Osteoblast (primary cell): ENCODE measurements around the gene CFAP77. TPM values are rescaled to one million over a fixed set of nuclear protein-coding genes. Genes with fewer than 3 reads are reported as not detected.

ENCODE experiments used
- DNase-seq: peaks from one replicate; pipeline ENCODE4 v3.0.0; 2011; ENCODE audit warnings: low spot score, mixed read lengths; ENCODE audit not compliant: insufficient read length; ENCODE audit errors: missing footprints
- H2AFZ ChIP-seq: 2 replicates; pipeline ENCODE4 v1.6.0; 2011; ENCODE audit warnings: mild to moderate bottlenecking, low read length
- H3K27ac ChIP-seq: 2 replicates; pipeline ENCODE4 v1.5.1; 2011; ENCODE audit warnings: mild to moderate bottlenecking, low read depth, low read length, moderate library complexity
- H3K27me3 ChIP-seq: 2 replicates; pipeline ENCODE4 v1.6.0; 2012; ENCODE audit warnings: mild to moderate bottlenecking, control low read depth, inconsistent platforms, low read length, moderate library complexity; ENCODE audit not compliant: insufficient read depth
- H3K36me3 ChIP-seq: 2 replicates; pipeline ENCODE4 v1.5.1; 2011; ENCODE audit warnings: mild to moderate bottlenecking, low read length, control low read depth, moderate library complexity; ENCODE audit not compliant: insufficient read depth
- H3K4me1 ChIP-seq: 2 replicates; pipeline ENCODE4 v1.5.1; 2011; ENCODE audit warnings: mild to moderate bottlenecking, low read length, control low read depth, moderate library complexity; ENCODE audit not compliant: insufficient read depth
- H3K4me2 ChIP-seq: 2 replicates; pipeline ENCODE4 v1.6.0; 2011; ENCODE audit warnings: mild to moderate bottlenecking, low read length; ENCODE audit not compliant: insufficient read depth
- H3K4me3 ChIP-seq: fragments of 200-600 bp; sonication (generic); 3 replicates; pipeline ENCODE4 v1.5.1; 2012; ENCODE audit warnings: mild to moderate bottlenecking, low read length, inconsistent platforms; ENCODE audit not compliant: insufficient read depth
- H3K79me2 ChIP-seq: 2 replicates; pipeline ENCODE4 v1.6.0; 2012; ENCODE audit warnings: mild to moderate bottlenecking, low read length, control low read depth, inconsistent platforms; ENCODE audit not compliant: insufficient read depth
- H3K9me3 ChIP-seq: 2 replicates; pipeline ENCODE4 v1.5.1; 2011; ENCODE audit warnings: low read depth, low read length, control low read depth
- H4K20me1 ChIP-seq: 2 replicates; pipeline ENCODE4 v1.6.0; 2012; ENCODE audit warnings: mild to moderate bottlenecking, low read length, control low read depth; ENCODE audit not compliant: insufficient read depth
- total RNA-seq: library from RNA; depleted of rRNA; stranded (reverse); fragments of >200 nt; gene quantifications from 2 replicates; pipeline ENCODE4 v1.2.3, GENCODE V29; 2012
- TF ChIP-seq, protein P1 (sequence below): IDR thresholded peaks from 2 replicates; pipeline ENCODE4 v1.5.1; 2011; ENCODE audit warnings: mild to moderate bottlenecking, low read depth, low read length, moderate library complexity; ENCODE audit errors: extremely low read depth

Gene CFAP77
- total RNA-seq, 1 donor: 0.36 TPM

GRCh38 chr9:132589148-132590036 is 179.4 kb downstream of the CFAP77 start:
- DNase-seq: peak; percentile 89
- Histone ChIP-seq H3K9me3 (no peaks in the 10 kb centered on the region), H3K4me3 (no peak overlapping the region), H3K4me2 (no peak overlapping the region), H3K4me1 (no peaks in the 10 kb centered on the region), H3K36me3 (peaks cover 4% of the 10 kb centered on the region), H3K79me2 (no peaks in the 10 kb centered on the region), H2AFZ (no peak overlapping the region), H3K27me3 (peaks cover 79% of the 10 kb centered on the region), H3K27ac (no peak overlapping the region), H4K20me1 (peaks cover 50% of the 10 kb centered on the region)
- TF ChIP-seq, protein P1, sequence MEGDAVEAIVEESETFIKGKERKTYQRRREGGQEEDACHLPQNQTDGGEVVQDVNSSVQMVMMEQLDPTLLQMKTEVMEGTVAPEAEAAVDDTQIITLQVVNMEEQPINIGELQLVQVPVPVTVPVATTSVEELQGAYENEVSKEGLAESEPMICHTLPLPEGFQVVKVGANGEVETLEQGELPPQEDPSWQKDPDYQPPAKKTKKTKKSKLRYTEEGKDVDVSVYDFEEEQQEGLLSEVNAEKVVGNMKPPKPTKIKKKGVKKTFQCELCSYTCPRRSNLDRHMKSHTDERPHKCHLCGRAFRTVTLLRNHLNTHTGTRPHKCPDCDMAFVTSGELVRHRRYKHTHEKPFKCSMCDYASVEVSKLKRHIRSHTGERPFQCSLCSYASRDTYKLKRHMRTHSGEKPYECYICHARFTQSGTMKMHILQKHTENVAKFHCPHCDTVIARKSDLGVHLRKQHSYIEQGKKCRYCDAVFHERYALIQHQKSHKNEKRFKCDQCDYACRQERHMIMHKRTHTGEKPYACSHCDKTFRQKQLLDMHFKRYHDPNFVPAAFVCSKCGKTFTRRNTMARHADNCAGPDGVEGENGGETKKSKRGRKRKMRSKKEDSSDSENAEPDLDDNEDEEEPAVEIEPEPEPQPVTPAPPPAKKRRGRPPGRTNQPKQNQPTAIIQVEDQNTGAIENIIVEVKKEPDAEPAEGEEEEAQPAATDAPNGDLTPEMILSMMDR: no peak

DNA sequence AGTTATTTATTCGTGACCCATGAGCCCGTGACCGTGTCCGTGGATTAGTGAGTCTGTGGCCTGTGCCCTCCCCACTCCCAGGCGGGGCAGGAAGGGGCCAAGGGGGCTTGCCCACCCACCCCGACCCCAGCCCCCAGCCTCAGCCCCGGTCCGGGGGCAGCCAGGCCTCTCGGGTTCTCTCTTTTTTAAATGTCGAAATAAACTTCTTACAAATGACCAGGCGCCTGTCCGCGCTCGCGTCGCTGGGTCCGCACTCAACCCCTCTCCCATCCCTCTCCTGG is 180.0 kb downstream of the CFAP77 start:
- H3K27ac ChIP-seq: no peak overlapping the region
- H3K36me3 ChIP-seq: peaks cover 4% of the 10 kb centered on the region
- no peak overlapping the region for H2AFZ ChIP-seq
- no peaks in the 10 kb centered on the region for H3K9me3 ChIP-seq
- H3K79me2 ChIP-seq: no peaks in the 10 kb centered on the region
- peaks cover 73% of the 10 kb centered on the region for H3K27me3 ChIP-seq
- no peaks in the 10 kb centered on the region for H3K4me1 ChIP-seq
- no peak overlapping the region for H3K4me2 ChIP-seq
- peaks cover 48% of the 10 kb centered on the region for H4K20me1 ChIP-seq
- no peak overlapping the region for H3K4me3 ChIP-seq
- peak; percentile 87 for DNase-seq
- TF ChIP-seq, protein P1: no peak

DNA sequence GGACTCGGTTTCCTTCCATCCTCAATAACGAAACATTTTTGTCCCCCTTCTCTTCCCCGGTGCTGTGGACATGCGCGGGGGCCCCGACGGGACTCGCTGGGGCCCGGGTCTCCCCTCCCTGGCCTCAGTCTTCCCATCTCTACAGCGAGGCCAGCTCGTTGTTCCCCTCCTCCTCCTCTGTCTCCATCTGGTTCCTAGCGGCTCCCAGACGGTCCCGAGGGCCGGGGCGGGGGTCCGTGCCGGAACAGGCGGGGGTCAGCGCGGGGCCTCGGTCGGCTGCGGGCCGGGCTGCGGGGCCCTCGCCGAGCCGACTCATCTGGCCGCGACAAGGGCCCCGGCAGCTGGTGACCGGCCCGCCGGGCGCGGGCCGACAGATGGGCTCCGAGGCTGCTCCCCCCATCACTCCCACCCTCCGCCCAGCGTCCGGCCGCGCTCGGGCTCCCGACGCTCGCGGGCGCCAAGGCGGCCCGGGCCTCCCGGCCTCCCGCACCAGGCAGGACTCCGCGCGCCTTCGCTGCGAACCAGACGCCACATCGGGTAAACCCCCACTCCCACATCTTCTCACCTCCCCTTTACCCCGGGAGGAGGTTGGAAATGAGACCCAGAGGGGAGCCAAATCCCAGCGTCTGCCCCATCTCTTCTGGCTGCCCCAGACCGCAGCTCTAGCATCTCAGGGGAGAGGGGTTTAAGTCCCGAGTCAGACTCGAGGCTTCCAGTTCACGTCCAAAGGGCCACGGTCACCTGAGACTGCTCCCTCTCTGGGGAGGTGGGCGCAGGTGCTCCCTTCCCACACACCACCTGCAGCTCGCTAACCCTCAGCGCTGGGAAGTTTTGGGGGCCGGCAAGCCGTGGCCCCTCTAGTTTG is 180.5 kb downstream of the CFAP77 start:
- TF ChIP-seq, protein P1: no peak
- no peaks in the 10 kb centered on the region for H3K9me3 ChIP-seq
- H3K4me3 ChIP-seq: no peak overlapping the region
- no peaks in the 10 kb centered on the region for H3K4me1 ChIP-seq
- peaks cover 67% of the 10 kb centered on the region for H3K27me3 ChIP-seq
- no peak overlapping the region for H2AFZ ChIP-seq
- H4K20me1 ChIP-seq: peaks cover 49% of the 10 kb centered on the region
- no peak overlapping the region for H3K27ac ChIP-seq
- peaks cover 4% of the 10 kb centered on the region for H3K36me3 ChIP-seq
- H3K79me2 ChIP-seq: no peaks in the 10 kb centered on the region
- H3K4me2 ChIP-seq: no peak overlapping the region
- peak; percentile 79 for DNase-seq

DNA sequence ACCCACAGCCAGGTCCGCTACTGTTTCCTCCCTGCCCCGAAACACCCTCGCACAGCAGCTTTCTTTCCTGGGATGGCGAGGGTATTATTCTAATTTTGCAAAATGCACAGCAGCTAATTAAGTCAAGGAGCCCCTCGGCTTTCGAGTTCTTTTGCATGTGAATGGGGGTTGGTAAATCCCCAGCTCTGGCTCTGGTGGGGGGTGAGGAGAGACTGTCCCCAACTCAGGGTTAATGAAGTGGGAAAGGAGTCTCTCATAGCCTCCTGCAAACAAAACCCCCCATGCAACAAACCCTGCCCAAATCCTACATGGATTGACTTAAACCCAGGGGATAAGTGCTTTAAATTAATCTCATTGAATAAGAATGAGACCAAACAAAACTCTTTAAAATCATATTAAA is 181.2 kb downstream of the CFAP77 start:
- H4K20me1 ChIP-seq: peaks cover 46% of the 10 kb centered on the region
- H3K4me2 ChIP-seq: no peak overlapping the region
- no peak overlapping the region for H3K4me3 ChIP-seq
- H3K36me3 ChIP-seq: peaks cover 4% of the 10 kb centered on the region
- no peak overlapping the region for H3K27ac ChIP-seq
- no peaks in the 10 kb centered on the region for H3K4me1 ChIP-seq
- TF ChIP-seq, protein P1: no peak
- peaks cover 60% of the 10 kb centered on the region for H3K27me3 ChIP-seq
- DNase-seq: peak; percentile 92
- no peaks in the 10 kb centered on the region for H3K79me2 ChIP-seq
- no peaks in the 10 kb centered on the region for H3K9me3 ChIP-seq
- no peak overlapping the region for H2AFZ ChIP-seq
